ENCODE results near the gene SH2D4B.

SH2D4B gene

GRCh38 chr10:80580638-80581468 is 43.2 kb downstream of the SH2D4B start:
- Histone ChIP-seq H3K27ac (no peak overlapping the region), H3K79me2 (no peaks in the 10 kb centered on the region), H3K4me1 (no peaks in the 10 kb centered on the region), H2AFZ (no peak overlapping the region), H3K9ac (no peak overlapping the region), H3K9me3 (ENCODE audit: control insufficient read depth, low read length) (no peaks in the 10 kb centered on the region), H3K4me3 (ENCODE audit: low read depth, low read length) (no peak overlapping the region), H3K27me3 (ENCODE audit: control insufficient read depth, insufficient read depth, low read length) (no peaks in the 10 kb centered on the region), H3K36me3 (ENCODE audit: control insufficient read depth, insufficient read depth, low read length) (no peaks in the 10 kb centered on the region), H3K4me2 (ENCODE audit: low read length) (no peak overlapping the region)
- TF ChIP-seq CTCF (IDR thresholded peaks at IDR 0.05), result no peak

- Histone ChIP-seq H3K27me3 (ENCODE audit: control insufficient read depth, insufficient read depth, low read length) (no peaks in the 10 kb centered on the region), H3K9me3 (ENCODE audit: control insufficient read depth, low read length) (no peaks in the 10 kb centered on the region), H3K36me3 (ENCODE audit: control insufficient read depth, insufficient read depth, low read length) (no peaks in the 10 kb centered on the region), H3K9ac (no peak overlapping the region), H3K79me2 (no peaks in the 10 kb centered on the region), H3K4me3 (ENCODE audit: low read depth, low read length) (no peak overlapping the region), H2AFZ (no peak overlapping the region), H3K4me2 (ENCODE audit: low read length) (no peak overlapping the region), H3K4me1 (no peaks in the 10 kb centered on the region), H3K27ac (no peak overlapping the region)
- no peak for TF ChIP-seq CTCF (IDR thresholded peaks at IDR 0.05)
Observed at GRCh38 chr10:80581469-80581835, 43.8 kb downstream of the SH2D4B start.

GRCh38 chr10:80582286-80582960 is 44.7 kb downstream of the SH2D4B start:
- Histone ChIP-seq H3K4me3 (ENCODE audit: low read depth, low read length) (no peak overlapping the region), H3K27me3 (ENCODE audit: control insufficient read depth, insufficient read depth, low read length) (no peaks in the 10 kb centered on the region), H2AFZ (no peak overlapping the region), H3K9ac (no peak overlapping the region), H3K79me2 (no peaks in the 10 kb centered on the region), H3K27ac (no peak overlapping the region), H3K9me3 (ENCODE audit: control insufficient read depth, low read length) (no peaks in the 10 kb centered on the region), H3K4me1 (no peaks in the 10 kb centered on the region), H3K4me2 (ENCODE audit: low read length) (no peak overlapping the region), H3K36me3 (ENCODE audit: control insufficient read depth, insufficient read depth, low read length) (no peaks in the 10 kb centered on the region)
- TF ChIP-seq CTCF (IDR thresholded peaks at IDR 0.05), result no peak

- H3K4me3 ChIP-seq (ENCODE audit: low read depth, low read length), result no peak overlapping the region
- no peaks in the 10 kb centered on the region for H3K79me2 ChIP-seq
- H3K27me3 ChIP-seq (ENCODE audit: control insufficient read depth, insufficient read depth, low read length), result no peaks in the 10 kb centered on the region
- no peaks in the 10 kb centered on the region for H3K4me1 ChIP-seq
- no peak overlapping the region for H2AFZ ChIP-seq
- H3K4me2 ChIP-seq (ENCODE audit: low read length), result no peak overlapping the region
- H3K9ac ChIP-seq, result no peak overlapping the region
- no peaks in the 10 kb centered on the region for H3K36me3 ChIP-seq (ENCODE audit: control insufficient read depth, insufficient read depth, low read length)
- H3K9me3 ChIP-seq (ENCODE audit: control insufficient read depth, low read length), result no peaks in the 10 kb centered on the region
- H3K27ac ChIP-seq, result no peak overlapping the region
- TF ChIP-seq CTCF (IDR thresholded peaks at IDR 0.05), result no peak
Observed at GRCh38 chr10:80583685-80584084, 46.0 kb downstream of the SH2D4B start.
